HEK293 (cell line): ENCODE measurements around the gene RPS26.
A peak's percentile ranks its signal among the peaks of the same experiment; 100 is the strongest.

Experiments used
- EGR2 ChIP-seq: fragments of 450-650 bp; formaldehyde crosslinking; IDR thresholded peaks from 2 replicates; pipeline ENCODE4 v1.5.1; 2016; ENCODE audit warnings: low read depth, missing biosample characterization, missing genetic modification characterization
- HOXD13 ChIP-seq: sonication (generic); formaldehyde crosslinking; IDR thresholded peaks from 2 replicates; pipeline ENCODE4 v1.8.0; 2022; ENCODE audit warnings: missing genetic modification reagents, borderline replicate concordance
- KLF7 ChIP-seq: fragments of 450-650 bp; formaldehyde crosslinking; IDR thresholded peaks from 2 replicates; pipeline ENCODE4 v1.5.1; 2016; ENCODE audit warnings: missing biosample characterization, missing genetic modification characterization, borderline replicate concordance
- OSR2 ChIP-seq: fragments of 450-650 bp; formaldehyde crosslinking; IDR thresholded peaks from 2 replicates; pipeline ENCODE4 v1.5.1; 2016; ENCODE audit warnings: missing biosample characterization, missing genetic modification characterization
- REPIN1 ChIP-seq: fragments of 450-650 bp; formaldehyde crosslinking; IDR thresholded peaks from 2 replicates; pipeline ENCODE4 v1.5.1; 2017; ENCODE audit warnings: missing biosample characterization, missing genetic modification characterization, low read depth
- SCRT1 ChIP-seq: fragments of 450-650 bp; formaldehyde crosslinking; IDR thresholded peaks from 2 replicates; pipeline ENCODE4 v1.5.1; 2016; ENCODE audit warnings: missing biosample characterization, missing genetic modification characterization, borderline replicate concordance
- YY1 ChIP-seq: fragments of 450-650 bp; formaldehyde crosslinking; IDR thresholded peaks from 2 replicates; pipeline ENCODE4 v1.5.1; 2018; ENCODE audit warnings: missing biosample characterization, missing genetic modification characterization
- YY2 ChIP-seq: fragments of 450-650 bp; formaldehyde crosslinking; IDR thresholded peaks from 2 replicates; pipeline ENCODE4 v1.5.1; 2016; ENCODE audit warnings: missing biosample characterization, missing genetic modification characterization
- ZBTB1 ChIP-seq: fragments of 450-650 bp; formaldehyde crosslinking; IDR thresholded peaks from 2 replicates; pipeline ENCODE4 v1.5.1; 2016; ENCODE audit warnings: missing biosample characterization, missing genetic modification characterization
- ZFP37 ChIP-seq: fragments of 450-650 bp; formaldehyde crosslinking; IDR thresholded peaks from 2 replicates; pipeline ENCODE4 v1.5.1; 2016; ENCODE audit warnings: missing biosample characterization, missing genetic modification characterization
- ZNF112 ChIP-seq: fragments of 450-650 bp; formaldehyde crosslinking; IDR thresholded peaks from 2 replicates; pipeline ENCODE4 v1.5.0; 2017; ENCODE audit warnings: missing biosample characterization, missing genetic modification characterization
- ZNF121 ChIP-seq: fragments of 450-650 bp; formaldehyde crosslinking; IDR thresholded peaks from 2 replicates; pipeline ENCODE4 v1.5.1; 2016; ENCODE audit warnings: missing biosample characterization, missing genetic modification characterization
- ZNF138 ChIP-seq: fragments of 450-650 bp; formaldehyde crosslinking; IDR thresholded peaks from 2 replicates; pipeline ENCODE4 v1.5.1; 2016; ENCODE audit warnings: missing biosample characterization, missing genetic modification characterization, borderline replicate concordance
- ZNF146 ChIP-seq: fragments of 450-650 bp; formaldehyde crosslinking; IDR thresholded peaks from 2 replicates; pipeline ENCODE4 v1.5.1; 2016; ENCODE audit warnings: missing biosample characterization, missing genetic modification characterization
- ZNF174 ChIP-seq: fragments of 450-650 bp; formaldehyde crosslinking; IDR thresholded peaks from 2 replicates; pipeline ENCODE4 v1.5.0; 2017; ENCODE audit warnings: missing biosample characterization, mild to moderate bottlenecking, missing genetic modification characterization
- ZNF19 ChIP-seq: fragments of 450-650 bp; formaldehyde crosslinking; IDR thresholded peaks from 2 replicates; pipeline ENCODE4; 2016; ENCODE audit warnings: missing biosample characterization, missing genetic modification characterization, low read depth
- ZNF214 ChIP-seq: fragments of 450-650 bp; formaldehyde crosslinking; IDR thresholded peaks from 2 replicates; pipeline ENCODE4 v1.5.1; 2017; ENCODE audit warnings: missing biosample characterization, mild to moderate bottlenecking, missing genetic modification characterization, borderline replicate concordance
- ZNF221 ChIP-seq: fragments of 450-650 bp; formaldehyde crosslinking; IDR thresholded peaks from 2 replicates; pipeline ENCODE4 v1.5.1; 2017; ENCODE audit warnings: missing biosample characterization, missing genetic modification characterization, borderline replicate concordance
- ZNF223 ChIP-seq: fragments of 450-650 bp; formaldehyde crosslinking; IDR thresholded peaks from 2 replicates; pipeline ENCODE4 v1.5.1; 2016; ENCODE audit warnings: missing biosample characterization, missing genetic modification characterization
- ZNF26 ChIP-seq: fragments of 450-650 bp; formaldehyde crosslinking; IDR thresholded peaks from 2 replicates; pipeline ENCODE4 v1.5.1; 2016; ENCODE audit warnings: missing biosample characterization, missing genetic modification characterization
- ZNF266 ChIP-seq: fragments of 450-650 bp; formaldehyde crosslinking; IDR thresholded peaks from 2 replicates; pipeline ENCODE4 v1.5.1; 2016; ENCODE audit warnings: missing biosample characterization, missing genetic modification characterization, low read depth
- ZNF274 ChIP-seq, 2 experiments: fragments of 200-500 bp in 1 of 2; fragments of 450-650 bp in 1 of 2; sonication (Bioruptor generic) in 1 of 2; formaldehyde crosslinking in 1 of 2; IDR thresholded peaks; 2 replicates each; pipeline versions ENCODE4 v1.5.1 to v1.6.1; 2014 to 2016; ENCODE audit warnings: borderline replicate concordance in 1 of 2, inconsistent platforms in 1 of 2, low read length in 1 of 2, missing biosample characterization in 1 of 2, missing genetic modification characterization in 1 of 2
- ZNF404 ChIP-seq: fragments of 450-650 bp; formaldehyde crosslinking; IDR thresholded peaks from 2 replicates; pipeline ENCODE4 v1.5.1; 2017; ENCODE audit warnings: missing biosample characterization, missing genetic modification characterization
- ZNF549 ChIP-seq: fragments of 450-650 bp; IDR thresholded peaks from 2 replicates; pipeline ENCODE4 v1.5.1; 2018; ENCODE audit warnings: missing biosample characterization, missing genetic modification characterization, mild to moderate bottlenecking, inconsistent platforms, moderate library complexity
- ZNF555 ChIP-seq: fragments of 450-650 bp; formaldehyde crosslinking; conservative IDR thresholded peaks from 2 replicates; pipeline ENCODE4 v1.5.1; 2017; ENCODE audit warnings: missing biosample characterization, mild to moderate bottlenecking, missing genetic modification characterization, inconsistent platforms
- ZNF600 ChIP-seq: fragments of 450-650 bp; formaldehyde crosslinking; IDR thresholded peaks from 2 replicates; pipeline ENCODE4 v1.5.1; 2016; ENCODE audit warnings: missing biosample characterization, missing genetic modification characterization
- ZNF621 ChIP-seq: fragments of 450-650 bp; formaldehyde crosslinking; IDR thresholded peaks from 2 replicates; pipeline ENCODE4 v1.5.1; 2017; ENCODE audit warnings: missing biosample characterization, missing genetic modification characterization
- ZNF624 ChIP-seq: fragments of 450-650 bp; formaldehyde crosslinking; IDR thresholded peaks from 2 replicates; pipeline ENCODE4 v1.5.1; 2017; ENCODE audit warnings: missing biosample characterization, missing genetic modification characterization
- ZNF639 ChIP-seq: fragments of 450-650 bp; formaldehyde crosslinking; IDR thresholded peaks from 2 replicates; pipeline ENCODE4 v1.5.1; 2016; ENCODE audit warnings: missing biosample characterization, missing genetic modification characterization
- ZNF658 ChIP-seq: fragments of 450-650 bp; formaldehyde crosslinking; IDR thresholded peaks from 2 replicates; pipeline ENCODE4; 2016; ENCODE audit warnings: missing biosample characterization, missing genetic modification characterization
- ZNF768 ChIP-seq: fragments of 450-650 bp; formaldehyde crosslinking; IDR thresholded peaks from 2 replicates; pipeline ENCODE4 v1.5.1; 2018; ENCODE audit warnings: missing biosample characterization, mild to moderate bottlenecking, missing genetic modification characterization
- TF ChIP-seq, protein P1 (sequence below): fragments of 450-650 bp; formaldehyde crosslinking; IDR thresholded peaks from 2 replicates; pipeline ENCODE4 v1.5.1; 2016; ENCODE audit warnings: missing biosample characterization, missing genetic modification characterization, low read depth
- TF ChIP-seq, protein P2 (sequence below): fragments of 450-650 bp; IDR thresholded peaks from 2 replicates; pipeline ENCODE4 v1.5.1; 2018; ENCODE audit warnings: missing biosample characterization, mild to moderate bottlenecking, missing genetic modification characterization

Gene RPS26

GRCh38 chr12:56041552-56042429 lies at the start of gene RPS26 (continued):
- no peak for TF ChIP-seq ZNF214 (tag by site-specific recombination)
- no peak for TF ChIP-seq ZBTB1 (tag by site-specific recombination)
- peak; percentile 94 for TF ChIP-seq YY1
- no peak for TF ChIP-seq ZNF112 (tag by site-specific recombination)
- peak; percentile 93 for TF ChIP-seq REPIN1
- peak; percentile 35; the same call in 1 of the 2 replicates for TF ChIP-seq HOXD13 (CRISPR knock-in tag)
- TF ChIP-seq EGR2 = no peak
- no peak for TF ChIP-seq ZNF138
- TF ChIP-seq ZNF658 (tag by site-specific recombination) = no peak
- no peak for TF ChIP-seq ZNF26 (tag by site-specific recombination)
- TF ChIP-seq, protein P1, sequence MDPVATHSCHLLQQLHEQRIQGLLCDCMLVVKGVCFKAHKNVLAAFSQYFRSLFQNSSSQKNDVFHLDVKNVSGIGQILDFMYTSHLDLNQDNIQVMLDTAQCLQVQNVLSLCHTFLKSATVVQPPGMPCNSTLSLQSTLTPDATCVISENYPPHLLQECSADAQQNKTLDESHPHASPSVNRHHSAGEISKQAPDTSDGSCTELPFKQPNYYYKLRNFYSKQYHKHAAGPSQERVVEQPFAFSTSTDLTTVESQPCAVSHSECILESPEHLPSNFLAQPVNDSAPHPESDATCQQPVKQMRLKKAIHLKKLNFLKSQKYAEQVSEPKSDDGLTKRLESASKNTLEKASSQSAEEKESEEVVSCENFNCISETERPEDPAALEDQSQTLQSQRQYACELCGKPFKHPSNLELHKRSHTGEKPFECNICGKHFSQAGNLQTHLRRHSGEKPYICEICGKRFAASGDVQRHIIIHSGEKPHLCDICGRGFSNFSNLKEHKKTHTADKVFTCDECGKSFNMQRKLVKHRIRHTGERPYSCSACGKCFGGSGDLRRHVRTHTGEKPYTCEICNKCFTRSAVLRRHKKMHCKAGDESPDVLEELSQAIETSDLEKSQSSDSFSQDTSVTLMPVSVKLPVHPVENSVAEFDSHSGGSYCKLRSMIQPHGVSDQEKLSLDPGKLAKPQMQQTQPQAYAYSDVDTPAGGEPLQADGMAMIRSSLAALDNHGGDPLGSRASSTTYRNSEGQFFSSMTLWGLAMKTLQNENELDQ (tag by site-specific recombination) = peak; percentile 19; the same call in 1 of the 2 replicates
- no peak for TF ChIP-seq ZNF174 (tag by site-specific recombination)
- TF ChIP-seq KLF7 = peak; percentile 90
- TF ChIP-seq ZNF639 (tag by site-specific recombination) = peak; percentile 100
- TF ChIP-seq ZNF274 (IDR thresholded peaks at IDR 0.05; ENCODE audit: low read length) = no peak
- no peak for TF ChIP-seq ZNF274 (tag by site-specific recombination; IDR thresholded peaks at IDR 0.05; ENCODE audit: borderline replicate concordance)
- TF ChIP-seq ZNF19 (tag by site-specific recombination) = no peak
- TF ChIP-seq ZNF621 (tag by site-specific recombination) = no peak
- no peak for TF ChIP-seq SCRT1 (tag by site-specific recombination)
- peak; percentile 93 for TF ChIP-seq YY2
- no peak for TF ChIP-seq ZNF624
- TF ChIP-seq ZNF121 (tag by site-specific recombination) = no peak
- TF ChIP-seq ZNF223 (tag by site-specific recombination) = 0 out of 2 replicates have a peak, but pooled peaks have one; percentile 41
- TF ChIP-seq ZNF555 (tag by site-specific recombination) = no peak
- peak; percentile 40; the same call in 1 of the 2 replicates for TF ChIP-seq OSR2 (tag by site-specific recombination)
- no peak for TF ChIP-seq ZNF221 (tag by site-specific recombination)
- no peak for TF ChIP-seq ZNF549 (tag by site-specific recombination)
- peak; percentile 25; the same call in 1 of the 2 replicates for TF ChIP-seq ZNF266 (tag by site-specific recombination)
- TF ChIP-seq ZNF146 = peak; percentile 86
- TF ChIP-seq, protein P2, sequence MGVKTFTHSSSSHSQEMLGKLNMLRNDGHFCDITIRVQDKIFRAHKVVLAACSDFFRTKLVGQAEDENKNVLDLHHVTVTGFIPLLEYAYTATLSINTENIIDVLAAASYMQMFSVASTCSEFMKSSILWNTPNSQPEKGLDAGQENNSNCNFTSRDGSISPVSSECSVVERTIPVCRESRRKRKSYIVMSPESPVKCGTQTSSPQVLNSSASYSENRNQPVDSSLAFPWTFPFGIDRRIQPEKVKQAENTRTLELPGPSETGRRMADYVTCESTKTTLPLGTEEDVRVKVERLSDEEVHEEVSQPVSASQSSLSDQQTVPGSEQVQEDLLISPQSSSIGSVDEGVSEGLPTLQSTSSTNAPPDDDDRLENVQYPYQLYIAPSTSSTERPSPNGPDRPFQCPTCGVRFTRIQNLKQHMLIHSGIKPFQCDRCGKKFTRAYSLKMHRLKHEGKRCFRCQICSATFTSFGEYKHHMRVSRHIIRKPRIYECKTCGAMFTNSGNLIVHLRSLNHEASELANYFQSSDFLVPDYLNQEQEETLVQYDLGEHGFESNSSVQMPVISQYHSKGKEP = peak; percentile 60; the same call in 1 of the 2 replicates
- TF ChIP-seq ZNF600 (tag by site-specific recombination) = peak; percentile 66; the same call in 1 of the 2 replicates
- TF ChIP-seq ZNF768 (tag by site-specific recombination) = no peak
- TF ChIP-seq ZNF404 (tag by site-specific recombination) = 0 out of 2 replicates have a peak, but pooled peaks have one; percentile 39
- TF ChIP-seq ZFP37 = peak; percentile 97
